MM.1S (cell line): ENCODE results near the gene PLEK2.

Source experiments
- DNase-seq: peaks from one replicate; pipeline ENCODE4 v3.0.0-alpha.2; 2015
- H2AFZ ChIP-seq: fragments of 300-600 bp; sonication (generic); 2 replicates; pipeline ENCODE4 v1.6.0; 2016; ENCODE audit warnings: antibody characterized with exemption, low read length
- H3F3A ChIP-seq: fragments of 300-600 bp; sonication (generic); 2 replicates; pipeline ENCODE4 v1.6.1; 2016; ENCODE audit warnings: mild to moderate bottlenecking, antibody characterized with exemption, low read length, moderate library complexity, mixed read lengths; ENCODE audit not compliant: insufficient read depth
- H3K27ac ChIP-seq: fragments of 300-600 bp; sonication (generic); 2 replicates; pipeline ENCODE4 v1.5.1; 2016; ENCODE audit warnings: mild to moderate bottlenecking, low read length
- H3K27me3 ChIP-seq: fragments of 300-600 bp; sonication (generic); replicated peaks from 2 replicates; pipeline ENCODE4 v1.6.0; 2016; ENCODE audit warnings: low read length; ENCODE audit not compliant: insufficient read depth
- H3K36me3 ChIP-seq: fragments of 300-600 bp; sonication (generic); replicated peaks from 2 replicates; pipeline ENCODE4 v1.6.1; 2016; ENCODE audit warnings: mild to moderate bottlenecking, low read length, mixed read lengths; ENCODE audit not compliant: insufficient read depth
- H3K4me1 ChIP-seq: fragments of 300-600 bp; sonication (generic); 2 replicates; pipeline ENCODE4 v1.6.1; 2016; ENCODE audit warnings: low read length, mixed read lengths
- H3K4me2 ChIP-seq: fragments of 300-600 bp; sonication (generic); 2 replicates; pipeline ENCODE4 v1.6.0; 2016; ENCODE audit warnings: low read depth, low read length
- H3K4me3 ChIP-seq: fragments of 300-600 bp; sonication (generic); 2 replicates; pipeline ENCODE4 v1.5.1; 2016; ENCODE audit warnings: low read length, mixed read lengths
- H3K79me2 ChIP-seq: fragments of 300-600 bp; sonication (generic); 2 replicates; pipeline ENCODE4 v1.6.1; 2016; ENCODE audit warnings: mixed run types, low read length, mixed read lengths
- H3K9ac ChIP-seq: fragments of 300-600 bp; sonication (generic); 2 replicates; pipeline ENCODE4 v1.6.1; 2016; ENCODE audit warnings: low read length, mixed read lengths
- H3K9me2 ChIP-seq: fragments of 300-600 bp; sonication (generic); replicated peaks from 2 replicates; pipeline ENCODE4 v1.6.1; 2016; ENCODE audit warnings: mild to moderate bottlenecking, low read length, mixed read lengths; ENCODE audit not compliant: insufficient read depth
- H3K9me3 ChIP-seq: fragments of 300-600 bp; sonication (generic); replicated peaks from 2 replicates; pipeline ENCODE4 v1.6.1; 2016; ENCODE audit warnings: mild to moderate bottlenecking, low read length, mixed read lengths; ENCODE audit not compliant: insufficient read depth
- H4K20me1 ChIP-seq: fragments of 300-600 bp; sonication (generic); 2 replicates; pipeline ENCODE4 v1.6.1; 2016; ENCODE audit warnings: mild to moderate bottlenecking, low read length, moderate library complexity, mixed read lengths; ENCODE audit not compliant: insufficient read depth
- EZH2 ChIP-seq: fragments of 300-600 bp; sonication (generic); optimal IDR thresholded peaks from 2 replicates; pipeline ENCODE3; 2017; ENCODE audit warnings: low read depth, mild to moderate bottlenecking, antibody characterized with exemption, low read length, mixed read lengths
- EZH2phosphoT487 ChIP-seq: fragments of 300-600 bp; sonication (generic); IDR thresholded peaks from 2 replicates; pipeline ENCODE4 v1.6.1; 2018; ENCODE audit warnings: antibody characterized with exemption, low read length
- TF ChIP-seq, protein P1 (sequence below): fragments of 300-600 bp; sonication (generic); IDR thresholded peaks from 2 replicates; pipeline ENCODE4 v1.5.1; 2016; ENCODE audit warnings: antibody characterized with exemption, low read length, mixed read lengths

The PLEK2 gene

DNA sequence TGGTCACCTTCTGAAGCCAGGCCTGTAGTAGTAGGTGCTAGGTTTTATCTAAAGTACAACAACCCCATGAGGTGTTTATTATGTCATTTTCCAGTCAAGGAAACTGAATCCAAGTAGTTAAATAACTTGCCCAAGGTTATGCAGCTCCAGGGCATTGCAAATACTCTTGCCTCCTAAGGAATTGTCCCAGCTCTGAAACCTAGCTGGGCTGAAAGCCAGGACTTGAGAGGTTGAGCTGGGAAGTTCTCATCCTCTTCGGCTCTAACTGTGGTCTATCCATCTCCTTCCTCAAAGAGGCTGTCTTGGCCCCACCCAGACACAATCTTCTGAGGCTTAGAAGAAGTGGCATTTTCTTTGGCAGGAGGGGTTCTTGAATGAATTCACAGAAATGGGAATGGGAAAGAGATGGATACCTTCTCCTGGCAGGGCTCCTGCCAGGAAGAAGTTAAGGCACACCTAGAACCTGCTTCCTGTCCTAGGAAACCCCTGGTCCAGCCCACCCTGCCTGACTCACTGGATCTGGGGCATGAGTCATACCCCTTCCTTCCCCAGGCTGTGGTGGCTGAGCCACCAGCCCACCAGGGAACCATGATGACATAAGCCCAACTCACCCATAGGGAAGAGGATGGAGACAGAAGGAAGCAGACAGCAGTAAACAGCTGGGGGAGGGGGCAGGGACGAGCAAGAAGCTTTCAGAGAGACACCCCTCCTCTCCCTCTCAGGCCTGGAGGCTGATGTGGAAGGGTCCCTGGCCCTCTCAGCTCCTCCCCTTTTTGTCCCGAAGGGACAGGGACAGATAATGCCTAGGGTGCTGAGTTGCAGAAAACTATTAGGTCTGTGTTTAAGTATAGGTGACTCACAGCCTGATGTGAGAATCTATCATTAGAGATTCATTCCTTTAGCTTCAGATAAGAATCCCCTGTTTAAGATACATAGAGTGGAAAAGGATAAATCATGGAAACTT, 2.1 kb upstream of the PLEK2 start:
- Histone ChIP-seq H3K9me3 (no peaks in the 10 kb centered on the region), H4K20me1 (no peaks in the 10 kb centered on the region), H3K4me1 (no peaks in the 10 kb centered on the region), H2AFZ (no peak overlapping the region), H3K36me3 (no peaks in the 10 kb centered on the region), H3K4me2 (no peak overlapping the region), H3K4me3 (no peak overlapping the region), H3F3A (no peaks in the 10 kb centered on the region), H3K9me2 (no peaks in the 10 kb centered on the region), H3K79me2 (no peaks in the 10 kb centered on the region), H3K27me3 (no peaks in the 10 kb centered on the region), H3K27ac (no peak overlapping the region), H3K9ac (no peak overlapping the region)
- TF ChIP-seq EZH2phosphoT487 (no peak), EZH2 (no peak)
- TF ChIP-seq, protein P1, sequence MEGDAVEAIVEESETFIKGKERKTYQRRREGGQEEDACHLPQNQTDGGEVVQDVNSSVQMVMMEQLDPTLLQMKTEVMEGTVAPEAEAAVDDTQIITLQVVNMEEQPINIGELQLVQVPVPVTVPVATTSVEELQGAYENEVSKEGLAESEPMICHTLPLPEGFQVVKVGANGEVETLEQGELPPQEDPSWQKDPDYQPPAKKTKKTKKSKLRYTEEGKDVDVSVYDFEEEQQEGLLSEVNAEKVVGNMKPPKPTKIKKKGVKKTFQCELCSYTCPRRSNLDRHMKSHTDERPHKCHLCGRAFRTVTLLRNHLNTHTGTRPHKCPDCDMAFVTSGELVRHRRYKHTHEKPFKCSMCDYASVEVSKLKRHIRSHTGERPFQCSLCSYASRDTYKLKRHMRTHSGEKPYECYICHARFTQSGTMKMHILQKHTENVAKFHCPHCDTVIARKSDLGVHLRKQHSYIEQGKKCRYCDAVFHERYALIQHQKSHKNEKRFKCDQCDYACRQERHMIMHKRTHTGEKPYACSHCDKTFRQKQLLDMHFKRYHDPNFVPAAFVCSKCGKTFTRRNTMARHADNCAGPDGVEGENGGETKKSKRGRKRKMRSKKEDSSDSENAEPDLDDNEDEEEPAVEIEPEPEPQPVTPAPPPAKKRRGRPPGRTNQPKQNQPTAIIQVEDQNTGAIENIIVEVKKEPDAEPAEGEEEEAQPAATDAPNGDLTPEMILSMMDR: no peak
- DNase-seq: no peak

DNA sequence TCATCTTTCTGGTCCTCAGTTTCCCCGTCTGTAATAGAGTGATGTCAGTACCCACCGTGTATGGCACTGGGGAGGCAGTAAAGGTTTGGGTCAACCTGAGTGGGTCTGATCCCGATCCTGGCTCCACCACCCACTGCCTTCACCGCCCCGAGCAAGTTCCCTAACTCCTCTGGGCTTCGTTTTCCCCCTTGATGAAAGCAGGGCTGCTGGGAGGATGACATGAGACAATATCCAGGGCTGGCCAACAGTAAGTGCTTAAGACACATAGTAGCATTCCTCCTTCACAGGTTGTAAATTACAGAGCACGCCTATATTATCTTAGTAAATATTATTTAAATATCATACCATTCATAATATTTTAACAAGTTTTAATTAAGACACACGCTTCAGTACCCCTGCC, 595 bp downstream of the PLEK2 start:
- no peak for DNase-seq
- no peak overlapping the region for H2AFZ ChIP-seq
- H3K9ac ChIP-seq: no peak overlapping the region
- H3K79me2 ChIP-seq: no peaks in the 10 kb centered on the region
- H3K36me3 ChIP-seq: no peaks in the 10 kb centered on the region
- no peaks in the 10 kb centered on the region for H3F3A ChIP-seq
- H3K9me3 ChIP-seq: no peaks in the 10 kb centered on the region
- H3K27ac ChIP-seq: no peak overlapping the region
- no peak overlapping the region for H3K4me2 ChIP-seq
- H3K4me3 ChIP-seq: no peak overlapping the region
- no peaks in the 10 kb centered on the region for H3K9me2 ChIP-seq
- H3K27me3 ChIP-seq: no peaks in the 10 kb centered on the region
- TF ChIP-seq, protein P1: no peak
- TF ChIP-seq EZH2: no peak
- no peak for TF ChIP-seq EZH2phosphoT487
- H4K20me1 ChIP-seq: no peaks in the 10 kb centered on the region
- no peaks in the 10 kb centered on the region for H3K4me1 ChIP-seq

DNA sequence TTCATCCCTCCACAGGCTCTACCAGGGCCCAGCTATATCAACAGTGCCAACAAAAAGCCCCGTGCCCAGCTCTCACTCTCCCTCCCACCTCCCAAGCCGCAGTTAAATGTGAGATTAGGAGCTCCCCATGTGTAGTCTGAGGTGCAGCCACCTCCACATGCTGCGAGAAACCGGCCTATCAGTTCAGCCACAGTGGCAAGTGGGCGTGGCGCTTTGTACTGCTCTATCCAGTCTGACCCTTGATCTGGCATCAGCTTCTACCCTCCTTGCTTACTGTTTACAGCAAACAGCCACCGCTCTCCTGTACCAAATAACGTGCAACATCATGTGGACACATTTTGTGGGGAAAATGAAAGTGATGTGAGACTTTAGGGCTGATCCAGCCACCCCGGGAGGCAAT, 1.7 kb downstream of the PLEK2 start:
- no peak for DNase-seq
- H3K9ac ChIP-seq: no peak overlapping the region
- H3F3A ChIP-seq: no peaks in the 10 kb centered on the region
- no peaks in the 10 kb centered on the region for H3K9me2 ChIP-seq
- no peaks in the 10 kb centered on the region for H3K9me3 ChIP-seq
- H3K4me2 ChIP-seq: no peak overlapping the region
- no peaks in the 10 kb centered on the region for H3K4me1 ChIP-seq
- TF ChIP-seq EZH2phosphoT487: no peak
- TF ChIP-seq, protein P1: no peak
- TF ChIP-seq EZH2: no peak
- H3K36me3 ChIP-seq: no peaks in the 10 kb centered on the region
- H3K79me2 ChIP-seq: no peaks in the 10 kb centered on the region
- H4K20me1 ChIP-seq: no peaks in the 10 kb centered on the region
- no peak overlapping the region for H2AFZ ChIP-seq
- H3K27me3 ChIP-seq: no peaks in the 10 kb centered on the region
- no peak overlapping the region for H3K4me3 ChIP-seq
- no peak overlapping the region for H3K27ac ChIP-seq
